HEK293 (cell line): ENCODE results near the gene CEP350.

Experiments used
- CTCF ChIA-PET: fragments of 350-600 bp; formaldehyde crosslinking; extraction: SDS; loops from one replicate; lab custom pipeline; 2021; ENCODE audit warnings: antibody characterized with exemption; lab: Yijun Ruan, JAX
- POLR2A ChIA-PET: fragments of 300-600 bp; formaldehyde crosslinking; extraction: SDS; loops from one replicate; lab custom pipeline; 2020; ENCODE audit warnings: antibody characterized with exemption, inconsistent platforms; lab: Yijun Ruan, JAX
- H3K27ac ChIP-seq: fragments of 200-500 bp; sonication (Bioruptor generic); 2 replicates; pipeline ENCODE4 v1.5.1; 2014; ENCODE audit warnings: low read depth, low read length, control low read depth, inconsistent platforms; ENCODE audit errors: extremely low read depth
- H3K36me3 ChIP-seq, 2 experiments: fragments of 200-500 bp in 1 of 2; sonication (Bioruptor generic) in 1 of 2; 1 replicate in 1 of 2; 2 replicates in 1 of 2; pipeline ENCODE4 v1.5.1; 2014 to 2017; ENCODE audit warnings: inconsistent platforms in 2 of 2, low read length in 2 of 2; ENCODE audit not compliant: control insufficient read depth in 2 of 2, insufficient read depth in 1 of 2
- H3K4me1 ChIP-seq: fragments of 200-500 bp; sonication (Bioruptor generic); 2 replicates; pipeline ENCODE4 v1.5.1; 2014; ENCODE audit warnings: mild to moderate bottlenecking, low read length, inconsistent platforms; ENCODE audit not compliant: control insufficient read depth, insufficient read depth
- H3K4me3 ChIP-seq: 2 replicates; pipeline ENCODE4 v1.5.1; 2011; ENCODE audit warnings: low read depth, mild to moderate bottlenecking, control low read depth, low read length, moderate library complexity
- H3K9me3 ChIP-seq: fragments of 200-500 bp; sonication (Bioruptor generic); 2 replicates; pipeline ENCODE4 v1.5.1; 2014; ENCODE audit warnings: low read depth, low read length, inconsistent platforms; ENCODE audit not compliant: control insufficient read depth, insufficient read depth
- BCL11B ChIP-seq: fragments of 450-650 bp; formaldehyde crosslinking; IDR thresholded peaks from 2 replicates; pipeline ENCODE4 v1.5.1; 2016; ENCODE audit warnings: low read depth, missing biosample characterization, missing genetic modification characterization
- EGR2 ChIP-seq: fragments of 450-650 bp; formaldehyde crosslinking; IDR thresholded peaks from 2 replicates; pipeline ENCODE4 v1.5.1; 2016; ENCODE audit warnings: low read depth, missing biosample characterization, missing genetic modification characterization
- GFI1B ChIP-seq: fragments of 450-650 bp; formaldehyde crosslinking; IDR thresholded peaks from 2 replicates; pipeline ENCODE4 v1.5.1; 2016; ENCODE audit warnings: missing biosample characterization, missing genetic modification characterization
- GLIS1 ChIP-seq: fragments of 450-650 bp; formaldehyde crosslinking; IDR thresholded peaks from 2 replicates; pipeline ENCODE4 v1.5.1; 2016; ENCODE audit warnings: missing biosample characterization, missing genetic modification characterization
- KLF1 ChIP-seq: fragments of 450-650 bp; formaldehyde crosslinking; IDR thresholded peaks from 2 replicates; pipeline ENCODE4 v1.5.1; 2016; ENCODE audit warnings: missing biosample characterization, missing genetic modification characterization
- KLF17 ChIP-seq: fragments of 450-650 bp; formaldehyde crosslinking; IDR thresholded peaks from 2 replicates; pipeline ENCODE4 v1.5.1; 2016; ENCODE audit warnings: missing biosample characterization, missing genetic modification characterization
- KLF8 ChIP-seq: fragments of 450-650 bp; formaldehyde crosslinking; IDR thresholded peaks from 2 replicates; pipeline ENCODE4 v1.5.1; 2016; ENCODE audit warnings: missing biosample characterization, missing genetic modification characterization
- SCRT1 ChIP-seq: fragments of 450-650 bp; formaldehyde crosslinking; IDR thresholded peaks from 2 replicates; pipeline ENCODE4 v1.5.1; 2016; ENCODE audit warnings: missing biosample characterization, missing genetic modification characterization, borderline replicate concordance
- SCRT2 ChIP-seq: fragments of 450-650 bp; formaldehyde crosslinking; IDR thresholded peaks from 2 replicates; pipeline ENCODE4 v1.5.1; 2016; ENCODE audit warnings: missing biosample characterization, missing genetic modification characterization
- TRIM28 ChIP-seq: IDR thresholded peaks from 2 replicates; pipeline ENCODE4 v1.6.1; 2011; ENCODE audit warnings: low read length, control low read depth, borderline replicate concordance
- WT1 ChIP-seq: fragments of 450-650 bp; formaldehyde crosslinking; IDR thresholded peaks from 2 replicates; pipeline ENCODE4 v1.5.1; 2016; ENCODE audit warnings: missing biosample characterization, missing genetic modification characterization
- ZBTB44 ChIP-seq: fragments of 450-650 bp; IDR thresholded peaks from 2 replicates; pipeline ENCODE4 v1.5.1; 2018; ENCODE audit warnings: missing biosample characterization, mild to moderate bottlenecking, missing genetic modification characterization
- ZBTB7A ChIP-seq: fragments of 450-650 bp; formaldehyde crosslinking; IDR thresholded peaks from 2 replicates; pipeline ENCODE4 v1.5.1; 2016; ENCODE audit warnings: low read depth, missing biosample characterization, missing genetic modification characterization
- ZFHX2 ChIP-seq: fragments of 450-650 bp; formaldehyde crosslinking; conservative IDR thresholded peaks from 2 replicates; pipeline ENCODE4 v1.5.1; 2016; ENCODE audit warnings: missing biosample characterization, missing genetic modification characterization
- ZIC2 ChIP-seq: fragments of 450-650 bp; formaldehyde crosslinking; IDR thresholded peaks from 2 replicates; pipeline ENCODE4 v1.5.1; 2016; ENCODE audit warnings: missing biosample characterization, missing genetic modification characterization
- ZNF133 ChIP-seq: fragments of 450-650 bp; formaldehyde crosslinking; IDR thresholded peaks from 2 replicates; pipeline ENCODE4 v1.5.1; 2016; ENCODE audit warnings: missing biosample characterization, missing genetic modification characterization
- ZNF2 ChIP-seq: fragments of 450-650 bp; formaldehyde crosslinking; IDR thresholded peaks from 2 replicates; pipeline ENCODE4 v1.5.1; 2016; ENCODE audit warnings: missing biosample characterization, missing genetic modification characterization
- ZNF202 ChIP-seq: fragments of 450-650 bp; formaldehyde crosslinking; IDR thresholded peaks from 2 replicates; pipeline ENCODE4 v1.5.1; 2016; ENCODE audit warnings: missing biosample characterization, missing genetic modification characterization, borderline replicate concordance
- ZNF266 ChIP-seq: fragments of 450-650 bp; formaldehyde crosslinking; IDR thresholded peaks from 2 replicates; pipeline ENCODE4 v1.5.1; 2016; ENCODE audit warnings: missing biosample characterization, missing genetic modification characterization, low read depth
- ZNF350 ChIP-seq: fragments of 450-650 bp; formaldehyde crosslinking; IDR thresholded peaks from 2 replicates; pipeline ENCODE4 v1.5.0; 2017; ENCODE audit warnings: missing biosample characterization, mild to moderate bottlenecking, missing genetic modification characterization
- ZNF433 ChIP-seq: fragments of 450-650 bp; formaldehyde crosslinking; IDR thresholded peaks from 2 replicates; pipeline ENCODE4 v1.5.1; 2016; ENCODE audit warnings: missing biosample characterization, missing genetic modification characterization, low read depth
- ZNF501 ChIP-seq: fragments of 450-650 bp; formaldehyde crosslinking; IDR thresholded peaks from 2 replicates; pipeline ENCODE4 v1.5.1; 2016; ENCODE audit warnings: missing biosample characterization, missing genetic modification characterization
- ZNF514 ChIP-seq: fragments of 450-650 bp; formaldehyde crosslinking; IDR thresholded peaks from 2 replicates; pipeline ENCODE4 v1.5.1; 2016; ENCODE audit warnings: missing biosample characterization, missing genetic modification characterization
- ZNF596 ChIP-seq: fragments of 450-650 bp; IDR thresholded peaks from 2 replicates; pipeline ENCODE4 v1.5.0; 2018; ENCODE audit warnings: missing biosample characterization, mild to moderate bottlenecking, missing genetic modification characterization, moderate library complexity
- ZNF610 ChIP-seq: fragments of 450-650 bp; formaldehyde crosslinking; IDR thresholded peaks from 2 replicates; pipeline ENCODE4 v1.5.1; 2016; ENCODE audit warnings: missing biosample characterization, missing genetic modification characterization, borderline replicate concordance
- ZNF624 ChIP-seq: fragments of 450-650 bp; formaldehyde crosslinking; IDR thresholded peaks from 2 replicates; pipeline ENCODE4 v1.5.1; 2017; ENCODE audit warnings: missing biosample characterization, missing genetic modification characterization
- ZNF645 ChIP-seq: fragments of 450-650 bp; formaldehyde crosslinking; IDR thresholded peaks from 2 replicates; pipeline ENCODE4; 2016; ENCODE audit warnings: missing biosample characterization, missing genetic modification characterization
- ZNF654 ChIP-seq: fragments of 450-650 bp; formaldehyde crosslinking; IDR thresholded peaks from 2 replicates; pipeline ENCODE4 v1.5.1; 2016; ENCODE audit warnings: low read depth, missing biosample characterization, missing genetic modification characterization
- ZNF670 ChIP-seq: fragments of 450-650 bp; formaldehyde crosslinking; IDR thresholded peaks from 2 replicates; pipeline ENCODE4 v1.5.1; 2016; ENCODE audit warnings: missing biosample characterization, missing genetic modification characterization, low read depth
- ZNF837 ChIP-seq: fragments of 450-650 bp; formaldehyde crosslinking; IDR thresholded peaks from 2 replicates; pipeline ENCODE4 v1.5.1; 2016; ENCODE audit warnings: missing biosample characterization, missing genetic modification characterization

CEP350 gene

DNA sequence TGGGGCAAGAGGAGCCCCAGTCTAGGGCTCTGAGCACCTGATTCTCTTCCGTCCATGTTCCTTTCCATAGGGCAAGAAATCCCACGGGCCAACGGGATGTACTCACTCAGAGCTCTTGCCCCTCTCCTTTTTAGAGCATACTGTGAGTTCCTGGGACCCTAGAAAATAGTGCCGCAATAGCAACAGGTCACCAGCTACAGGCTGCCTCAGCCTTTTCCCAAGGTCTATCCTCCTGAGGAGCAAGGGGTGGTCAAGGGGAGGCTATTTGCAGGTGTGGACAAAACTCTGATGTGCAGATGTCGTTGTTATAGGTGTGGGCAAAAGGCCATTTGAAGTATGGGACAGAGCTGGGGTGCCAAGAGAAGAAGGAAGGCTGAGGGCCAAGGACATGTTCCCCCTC, 198.4 kb downstream of the CEP350 start:
- H3K4me1 ChIP-seq = peaks cover 11% of the 10 kb centered on the region
- no peak overlapping the region for H3K27ac ChIP-seq
- TF ChIP-seq SCRT2 (peak; percentile 79), ZNF596 (tag by site-specific recombination) (no peak), SCRT1 (tag by site-specific recombination) (peak; percentile 74), ZIC2 (tag by site-specific recombination) (no peak)
- no peak overlapping the region for H3K4me3 ChIP-seq
- H3K36me3 ChIP-seq = no peaks in the 10 kb centered on the region
- no peaks in the 10 kb centered on the region for H3K9me3 ChIP-seq
- ChIA-PET CTCF (interaction anchor here (0.8 kb wide), 1 partner anchor 214 kb away, joined by 3 read pairs; no protein-coding TSS in a partner anchor), POLR2A (interaction anchor here (2.7 kb wide), 1 partner anchor 16 kb away, joined by 27 read pairs; no protein-coding TSS in a partner anchor)

DNA sequence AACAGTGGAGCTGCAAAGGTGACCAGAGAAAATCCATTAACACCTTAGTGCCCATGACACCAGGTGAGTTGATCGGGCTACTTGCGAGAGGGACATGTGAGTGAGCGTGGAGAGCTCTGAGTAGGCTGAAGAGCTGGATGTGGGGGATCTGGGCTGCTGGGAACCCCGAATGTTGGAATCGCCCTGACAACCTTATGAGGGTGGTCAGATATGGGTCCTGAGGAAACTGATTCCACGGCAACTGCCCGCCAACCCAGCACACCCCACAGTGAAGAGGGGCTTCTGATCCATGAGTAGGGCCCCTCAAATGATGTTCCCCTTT, 199.4 kb downstream of the CEP350 start:
- H3K4me1 ChIP-seq = peaks cover 11% of the 10 kb centered on the region
- peak overlapping the region; percentile 59 for H3K4me3 ChIP-seq
- H3K27ac ChIP-seq = peak overlapping the region; percentile 65; the same call in 1 of the 2 replicates
- no peaks in the 10 kb centered on the region for H3K9me3 ChIP-seq
- ChIA-PET CTCF (interaction anchor here (0.8 to 6.6 kb wide), 2 partner anchors 14 to 215 kb away, joined by 3 to 37 read pairs; no protein-coding TSS in a partner anchor), POLR2A (interaction anchor here (0.6 to 2.7 kb wide), 8 partner anchors 11 to 272 kb away, joined by 3 to 27 read pairs (median 3); partner anchors contain the start of gene TOR1AIP1)
- H3K36me3 ChIP-seq = no peaks in the 10 kb centered on the region
- TF ChIP-seq ZNF645 (tag by site-specific recombination) (no peak), ZNF2 (no peak), ZNF837 (tag by site-specific recombination) (no peak), ZNF514 (no peak), GFI1B (no peak), EGR2 (no peak), ZBTB7A (tag by site-specific recombination) (no peak), ZNF624 (no peak), ZNF266 (tag by site-specific recombination) (no peak), ZNF670 (no peak), TRIM28 (no peak), ZNF654 (tag by site-specific recombination) (no peak), ZNF202 (tag by site-specific recombination) (no peak), GLIS1 (tag by site-specific recombination) (no peak), ZBTB44 (tag by site-specific recombination) (no peak), KLF1 (tag by site-specific recombination) (no peak)

DNA sequence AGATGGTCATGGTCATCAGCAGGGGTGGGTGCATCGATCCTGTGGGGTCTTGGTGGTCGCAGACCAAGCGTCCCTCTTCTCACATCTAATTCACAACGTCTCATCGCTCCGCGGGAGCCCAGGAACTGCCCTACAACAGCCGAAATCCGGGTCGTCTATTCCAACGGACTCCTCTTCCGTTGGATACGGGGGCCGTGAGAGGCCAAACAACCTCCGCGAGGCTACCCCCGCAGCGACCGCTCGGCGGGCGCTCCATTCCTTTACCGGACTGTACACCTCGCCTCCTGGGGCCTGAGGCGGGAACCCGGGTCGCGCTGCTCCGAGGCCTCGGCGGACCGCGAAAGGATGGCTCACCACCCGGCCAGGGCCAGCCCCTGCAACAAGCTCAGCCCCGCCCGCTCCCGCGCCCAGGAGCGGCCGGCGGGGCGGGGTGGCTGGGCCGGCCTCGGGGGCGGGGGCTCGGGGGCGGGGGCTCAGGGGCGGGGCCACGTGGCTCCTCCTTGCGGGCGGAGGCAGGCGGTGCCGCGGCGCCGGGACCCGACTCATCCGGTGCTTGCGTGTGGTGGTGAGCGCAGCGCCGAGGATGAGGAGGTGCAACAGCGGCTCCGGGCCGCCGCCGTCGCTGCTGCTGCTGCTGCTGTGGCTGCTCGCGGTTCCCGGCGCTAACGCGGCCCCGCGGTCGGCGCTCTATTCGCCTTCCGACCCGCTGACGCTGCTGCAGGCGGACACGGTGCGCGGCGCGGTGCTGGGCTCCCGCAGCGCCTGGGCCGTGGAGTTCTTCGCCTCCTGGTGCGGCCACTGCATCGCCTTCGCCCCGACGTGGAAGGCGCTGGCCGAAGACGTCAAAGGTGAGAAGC, 199.9 kb downstream of the CEP350 start, which contains the start of gene QSOX1:
TSS of gene QSOX1 (plus strand) at position 545 of the 857 bp plus-strand sequence. CDS start at position 584, 39 bp downstream.
- H3K4me1 ChIP-seq = peaks cover 11% of the 10 kb centered on the region
- POLR2A ChIA-PET = interaction anchor here (0.5 to 2.7 kb wide), 10 partner anchors 10 to 272 kb away, joined by 3 to 27 read pairs (median 3); partner anchors contain the start of gene TOR1AIP1
- TF ChIP-seq ZNF350 (no peak), ZNF433 (no peak), BCL11B (tag by site-specific recombination) (peak; percentile 40; the same call in 1 of the 2 replicates), ZNF501 (tag by site-specific recombination) (peak; percentile 20; the same call in 1 of the 2 replicates), KLF8 (peak; percentile 75; the same call in 1 of the 2 replicates), ZFHX2 (tag by site-specific recombination) (no peak), KLF1 (tag by site-specific recombination) (no peak), ZNF596 (tag by site-specific recombination) (no peak; the same call in 1 of the 2 replicates), ZNF610 (peak; percentile 67; the same call in 1 of the 2 replicates), KLF17 (tag by site-specific recombination) (no peak), ZNF133 (no peak), WT1 (tag by site-specific recombination) (peak; percentile 19; the same call in 1 of the 2 replicates)

More for the DNA sequence above, 199.9 kb downstream of the CEP350 start, which contains the start of gene QSOX1:
- Histone ChIP-seq H3K27ac (peak within 1 kb of the TSS; percentile 65; the same call in 1 of the 2 replicates), H3K4me3 (peak within 1 kb of the TSS; percentile 73), H3K36me3 (no peaks in the 10 kb centered on the region), H3K9me3 (no peaks in the 10 kb centered on the region)
- CTCF ChIA-PET = interaction anchor here (6.6 kb wide), 1 partner anchor 14 kb away, joined by 37 read pairs; no protein-coding TSS in a partner anchor
